ENCODE data around the gene COG6.

Gene COG6

GRCh38 chr13:39623466-39623865 is 32.0 kb upstream of the COG6 start:
- DNase-seq (ENCODE audit: extremely low read depth, low read depth), result no peak
- TF ChIP-seq CTCF (IDR thresholded peaks at IDR 0.05; ENCODE audit: low read depth, low read length, missing control alignments), result no peak
- H3K4me3 ChIP-seq (replicated peaks; ENCODE audit: low read depth, low read length), result no peak overlapping the region

GRCh38 chr13:39631307-39631706 is 24.2 kb upstream of the COG6 start:
- DNase-seq (ENCODE audit: extremely low read depth, low read depth), result no peak
- no peak for TF ChIP-seq CTCF (IDR thresholded peaks at IDR 0.05; ENCODE audit: low read depth, low read length, missing control alignments)
- no peak overlapping the region for H3K4me3 ChIP-seq (replicated peaks; ENCODE audit: low read depth, low read length)

DNA sequence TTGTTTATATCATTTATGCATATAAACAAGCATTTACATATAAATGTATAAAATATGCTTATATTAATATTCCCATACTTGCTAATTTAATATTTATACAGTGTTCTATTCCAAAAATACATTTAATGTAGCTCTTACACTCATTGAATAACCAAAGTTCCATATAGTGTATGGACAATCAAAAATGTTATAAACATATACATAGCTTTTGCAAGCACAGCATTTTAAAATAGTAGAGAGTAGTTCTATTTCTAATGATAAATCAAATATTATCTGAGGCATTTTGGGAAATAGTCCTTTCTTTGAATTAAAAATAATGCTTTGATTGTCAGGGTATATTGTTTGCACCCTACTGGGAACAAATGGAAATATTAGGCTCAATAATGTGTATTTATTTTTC is 22.5 kb upstream of the COG6 start:
- no peak for DNase-seq (ENCODE audit: extremely low read depth, low read depth)
- no peak for TF ChIP-seq CTCF (IDR thresholded peaks at IDR 0.05; ENCODE audit: low read depth, low read length, missing control alignments)
- H3K4me3 ChIP-seq (replicated peaks; ENCODE audit: low read depth, low read length), result no peak overlapping the region

GRCh38 chr13:39635564-39635963 is 19.9 kb upstream of the COG6 start:
- no peak for DNase-seq (ENCODE audit: extremely low read depth, low read depth)
- no peak for TF ChIP-seq CTCF (IDR thresholded peaks at IDR 0.05; ENCODE audit: low read depth, low read length, missing control alignments)
- no peak overlapping the region for H3K4me3 ChIP-seq (replicated peaks; ENCODE audit: low read depth, low read length)

GRCh38 chr13:39637890-39638289 is 17.6 kb upstream of the COG6 start:
- H3K4me3 ChIP-seq (replicated peaks; ENCODE audit: low read depth, low read length), result no peak overlapping the region
- no peak for TF ChIP-seq CTCF (IDR thresholded peaks at IDR 0.05; ENCODE audit: low read depth, low read length, missing control alignments)
- DNase-seq (ENCODE audit: extremely low read depth, low read depth), result no peak

DNA sequence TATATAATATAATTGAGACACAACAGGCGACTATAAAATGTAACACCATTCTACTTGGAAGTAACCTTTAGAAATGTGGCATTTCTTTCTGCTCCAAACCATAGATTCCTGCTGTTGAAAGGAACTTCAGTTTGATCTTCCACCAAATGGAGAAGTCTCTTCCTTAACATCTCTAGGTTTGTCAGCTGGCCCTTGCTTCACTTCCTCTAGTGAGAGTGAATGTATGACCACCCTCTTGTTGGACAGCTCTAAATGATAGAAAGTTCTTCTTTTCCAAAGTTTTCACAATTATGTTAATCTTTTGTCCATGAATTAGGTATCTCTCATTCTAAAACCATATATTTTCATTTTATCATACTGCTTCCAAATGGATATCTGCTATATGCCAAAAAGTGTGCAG is 13.8 kb upstream of the COG6 start:
- no peak for TF ChIP-seq CTCF (IDR thresholded peaks at IDR 0.05; ENCODE audit: low read depth, low read length, missing control alignments)
- H3K4me3 ChIP-seq (replicated peaks; ENCODE audit: low read depth, low read length), result no peak overlapping the region
- DNase-seq (ENCODE audit: extremely low read depth, low read depth), result no peak

GRCh38 chr13:39646122-39646521 is 9.3 kb upstream of the COG6 start:
- H3K4me3 ChIP-seq (replicated peaks; ENCODE audit: low read depth, low read length), result no peak overlapping the region
- DNase-seq (ENCODE audit: extremely low read depth, low read depth), result no peak
- no peak for TF ChIP-seq CTCF (IDR thresholded peaks at IDR 0.05; ENCODE audit: low read depth, low read length, missing control alignments)

All from HFF-Myc (cell line).